ENCODE measurements around the gene ZNF555. TPM values are rescaled to one million over a fixed set of nuclear protein-coding genes. Genes with fewer than 3 reads are reported as not detected.

ZNF555 gene
- total and polyA plus RNA-seq, 9 of the 15 experiments (the other 6 are each of a cell fraction or from before 2014, with no cell fraction given), result 2.0 to 6.7 (median 5.4) TPM

DNA sequence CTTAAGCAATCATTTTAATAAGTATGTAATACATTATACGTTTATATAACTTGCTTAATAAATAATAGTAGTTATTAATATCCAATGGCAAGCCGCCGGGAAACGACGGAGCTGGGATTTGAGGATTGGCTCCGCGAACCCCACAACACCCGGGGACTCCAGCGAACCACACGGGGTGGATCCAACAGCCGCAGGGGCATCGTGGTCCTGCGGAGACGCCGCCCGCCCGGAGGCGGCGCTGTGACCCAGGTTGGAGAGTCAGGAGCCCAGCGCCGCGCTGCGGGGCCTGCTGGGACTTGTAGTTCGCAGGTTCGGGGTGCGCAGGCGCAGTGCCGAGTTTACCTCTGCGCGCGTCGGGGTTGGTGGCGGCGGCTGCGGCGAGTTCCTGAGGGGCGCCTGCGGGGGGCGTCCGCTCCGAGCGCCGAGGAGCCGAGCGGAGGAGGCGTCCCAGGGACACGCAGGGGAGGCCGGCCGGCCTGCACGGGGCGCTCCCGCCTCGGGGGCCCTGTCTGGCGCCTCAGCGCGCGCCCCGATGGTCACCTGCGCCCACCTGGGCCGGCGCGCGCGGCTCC, 21.6 kb upstream of the ZNF555 start, which contains the start of gene ZNF554 (continued):
- TF ChIP-seq PRPF4 (IDR thresholded peaks at IDR 0.05; ENCODE audit: insufficient read depth, low read depth, low read length, poor library complexity, severe bottlenecking) (no peak), MTA1 (IDR thresholded peaks at IDR 0.05; ENCODE audit: borderline replicate concordance) (0 out of 2 replicates have a peak, but pooled peaks have one; percentile 39), PTRF (tag; IDR thresholded peaks at IDR 0.05) (no peak), PTTG1 (tag; IDR thresholded peaks at IDR 0.05; ENCODE audit: low read depth) (no peak), ZNF217 (CRISPR knock-in tag; IDR thresholded peaks at IDR 0.05) (no peak), PHF20 (IDR thresholded peaks at IDR 0.05; ENCODE audit: partially characterized antibody) (no peak), SMAD4 (CRISPR knock-in tag; conservative IDR thresholded peaks at IDR 0.05) (peak; percentile 82), ZNF124 (CRISPR knock-in tag; IDR thresholded peaks at IDR 0.05) (no peak), CREM (IDR thresholded peaks at IDR 0.05; ENCODE audit: low read depth) (peak; percentile 92), HMG20A (CRISPR knock-in tag; conservative IDR thresholded peaks at IDR 0.05) (no peak), ETV5 (CRISPR knock-in tag; IDR thresholded peaks at IDR 0.05; ENCODE audit: low read depth) (no peak), SRSF9 (IDR thresholded peaks at IDR 0.05; ENCODE audit: borderline replicate concordance, low read depth, low read length) (no peak), NBN (IDR thresholded peaks at IDR 0.05; ENCODE audit: low read depth) (peak; percentile 27; the same call in 1 of the 2 replicates), ZNF408 (CRISPR knock-in tag; IDR thresholded peaks at IDR 0.05; ENCODE audit: low read depth) (no peak), ERF (CRISPR knock-in tag; IDR thresholded peaks at IDR 0.05) (no peak), ZNF354B (CRISPR knock-in tag; IDR thresholded peaks at IDR 0.05) (no peak), ETV6 (IDR thresholded peaks at IDR 0.05; ENCODE audit: borderline replicate concordance in 1 of 2, low read depth in 2 of 2, low read length in 1 of 2) (no peak), ETV6 (CRISPR knock-in tag; IDR thresholded peaks at IDR 0.05; ENCODE audit: borderline replicate concordance) (no peak), ZBED1 (IDR thresholded peaks at IDR 0.05) (no peak), FOXK1 (CRISPR knock-in tag; IDR thresholded peaks at IDR 0.05; ENCODE audit: borderline replicate concordance) (0 out of 2 replicates have a peak, but pooled peaks have one; percentile 32)
- TF ChIP-seq, protein P1, sequence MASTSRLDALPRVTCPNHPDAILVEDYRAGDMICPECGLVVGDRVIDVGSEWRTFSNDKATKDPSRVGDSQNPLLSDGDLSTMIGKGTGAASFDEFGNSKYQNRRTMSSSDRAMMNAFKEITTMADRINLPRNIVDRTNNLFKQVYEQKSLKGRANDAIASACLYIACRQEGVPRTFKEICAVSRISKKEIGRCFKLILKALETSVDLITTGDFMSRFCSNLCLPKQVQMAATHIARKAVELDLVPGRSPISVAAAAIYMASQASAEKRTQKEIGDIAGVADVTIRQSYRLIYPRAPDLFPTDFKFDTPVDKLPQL (IDR thresholded peaks at IDR 0.05; ENCODE audit: extremely low read depth, insufficient read length), result no peak
- TF ChIP-seq, protein P2, sequence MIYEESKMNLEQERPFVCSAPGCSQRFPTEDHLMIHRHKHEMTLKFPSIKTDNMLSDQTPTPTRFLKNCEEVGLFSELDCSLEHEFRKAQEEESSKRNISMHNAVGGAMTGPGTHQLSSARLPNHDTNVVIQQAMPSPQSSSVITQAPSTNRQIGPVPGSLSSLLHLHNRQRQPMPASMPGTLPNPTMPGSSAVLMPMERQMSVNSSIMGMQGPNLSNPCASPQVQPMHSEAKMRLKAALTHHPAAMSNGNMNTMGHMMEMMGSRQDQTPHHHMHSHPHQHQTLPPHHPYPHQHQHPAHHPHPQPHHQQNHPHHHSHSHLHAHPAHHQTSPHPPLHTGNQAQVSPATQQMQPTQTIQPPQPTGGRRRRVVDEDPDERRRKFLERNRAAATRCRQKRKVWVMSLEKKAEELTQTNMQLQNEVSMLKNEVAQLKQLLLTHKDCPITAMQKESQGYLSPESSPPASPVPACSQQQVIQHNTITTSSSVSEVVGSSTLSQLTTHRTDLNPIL (CRISPR knock-in tag; IDR thresholded peaks at IDR 0.05), result no peak
- TF ChIP-seq, protein P3, sequence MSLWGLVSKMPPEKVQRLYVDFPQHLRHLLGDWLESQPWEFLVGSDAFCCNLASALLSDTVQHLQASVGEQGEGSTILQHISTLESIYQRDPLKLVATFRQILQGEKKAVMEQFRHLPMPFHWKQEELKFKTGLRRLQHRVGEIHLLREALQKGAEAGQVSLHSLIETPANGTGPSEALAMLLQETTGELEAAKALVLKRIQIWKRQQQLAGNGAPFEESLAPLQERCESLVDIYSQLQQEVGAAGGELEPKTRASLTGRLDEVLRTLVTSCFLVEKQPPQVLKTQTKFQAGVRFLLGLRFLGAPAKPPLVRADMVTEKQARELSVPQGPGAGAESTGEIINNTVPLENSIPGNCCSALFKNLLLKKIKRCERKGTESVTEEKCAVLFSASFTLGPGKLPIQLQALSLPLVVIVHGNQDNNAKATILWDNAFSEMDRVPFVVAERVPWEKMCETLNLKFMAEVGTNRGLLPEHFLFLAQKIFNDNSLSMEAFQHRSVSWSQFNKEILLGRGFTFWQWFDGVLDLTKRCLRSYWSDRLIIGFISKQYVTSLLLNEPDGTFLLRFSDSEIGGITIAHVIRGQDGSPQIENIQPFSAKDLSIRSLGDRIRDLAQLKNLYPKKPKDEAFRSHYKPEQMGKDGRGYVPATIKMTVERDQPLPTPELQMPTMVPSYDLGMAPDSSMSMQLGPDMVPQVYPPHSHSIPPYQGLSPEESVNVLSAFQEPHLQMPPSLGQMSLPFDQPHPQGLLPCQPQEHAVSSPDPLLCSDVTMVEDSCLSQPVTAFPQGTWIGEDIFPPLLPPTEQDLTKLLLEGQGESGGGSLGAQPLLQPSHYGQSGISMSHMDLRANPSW (CRISPR knock-in tag; IDR thresholded peaks at IDR 0.05), result no peak; the same call in 1 of the 2 replicates
- TF ChIP-seq, protein P4, sequence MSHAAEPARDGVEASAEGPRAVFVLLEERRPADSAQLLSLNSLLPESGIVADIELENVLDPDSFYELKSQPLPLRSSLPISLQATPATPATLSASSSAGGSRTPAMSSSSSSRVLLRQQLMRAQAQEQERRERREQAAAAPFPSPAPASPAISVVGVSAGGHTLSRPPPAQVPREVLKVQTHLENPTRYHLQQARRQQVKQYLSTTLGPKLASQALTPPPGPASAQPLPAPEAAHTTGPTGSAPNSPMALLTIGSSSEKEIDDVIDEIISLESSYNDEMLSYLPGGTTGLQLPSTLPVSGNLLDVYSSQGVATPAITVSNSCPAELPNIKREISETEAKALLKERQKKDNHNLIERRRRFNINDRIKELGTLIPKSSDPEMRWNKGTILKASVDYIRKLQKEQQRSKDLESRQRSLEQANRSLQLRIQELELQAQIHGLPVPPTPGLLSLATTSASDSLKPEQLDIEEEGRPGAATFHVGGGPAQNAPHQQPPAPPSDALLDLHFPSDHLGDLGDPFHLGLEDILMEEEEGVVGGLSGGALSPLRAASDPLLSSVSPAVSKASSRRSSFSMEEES (CRISPR knock-in tag; IDR thresholded peaks at IDR 0.05), result no peak

Measured in K562 (cell line).